H9 (cell line): ENCODE results near the gene BHLHE40. TPM values are rescaled to one million over a fixed set of nuclear protein-coding genes. Genes with fewer than 3 reads are reported as not detected.

ENCODE experiments used
- DNase-seq: peaks from one replicate; pipeline ENCODE4 v3.0.0-alpha.2; 2017
- H2AFZ ChIP-seq: one replicate; pipeline ENCODE4 v1.6.1; 2013; ENCODE audit warnings: mild to moderate bottlenecking, low read length, control low read depth, moderate library complexity
- H2AK5ac ChIP-seq: 2 replicates; pipeline ENCODE4 v1.6.1; 2013; ENCODE audit warnings: low read length, control low read depth, mixed read lengths; ENCODE audit not compliant: insufficient read length
- H2BK120ac ChIP-seq: one replicate; pipeline ENCODE4 v1.6.1; 2013; ENCODE audit warnings: low read depth, mild to moderate bottlenecking, low read length, control low read depth, inconsistent platforms; ENCODE audit not compliant: poor library complexity, severe bottlenecking
- H2BK12ac ChIP-seq: 2 replicates; pipeline ENCODE4 v1.6.1; 2013; ENCODE audit warnings: low read length, control low read depth, mixed read lengths, low read depth; ENCODE audit not compliant: insufficient read length
- H2BK15ac ChIP-seq: 2 replicates; pipeline ENCODE4 v1.6.1; 2013; ENCODE audit warnings: low read depth, low read length, control low read depth
- H2BK20ac ChIP-seq: one replicate; pipeline ENCODE4 v1.6.1; 2013; ENCODE audit warnings: low read depth, mild to moderate bottlenecking, low read length, control low read depth, inconsistent platforms; ENCODE audit not compliant: poor library complexity, severe bottlenecking
- H2BK5ac ChIP-seq: 2 replicates; pipeline ENCODE4 v1.6.1; 2013; ENCODE audit warnings: low read length, control low read depth, mixed read lengths; ENCODE audit not compliant: insufficient read length
- H3K14ac ChIP-seq: 2 replicates; pipeline ENCODE4 v1.6.1; 2013; ENCODE audit warnings: low read length, control low read depth; ENCODE audit not compliant: insufficient read depth
- H3K18ac ChIP-seq: 2 replicates; pipeline ENCODE4 v1.6.1; 2013; ENCODE audit warnings: low read depth, mild to moderate bottlenecking, mixed read lengths, low read length, control low read depth; ENCODE audit not compliant: insufficient read length
- H3K23ac ChIP-seq: 2 replicates; pipeline ENCODE4 v1.6.1; 2013; ENCODE audit warnings: low read length, control low read depth, mixed read lengths, low read depth; ENCODE audit not compliant: insufficient read length
- H3K23me2 ChIP-seq: 2 replicates; pipeline ENCODE4 v1.6.1; 2013; ENCODE audit warnings: low read depth, mild to moderate bottlenecking, mixed read lengths, low read length, control low read depth; ENCODE audit not compliant: insufficient read length, poor library complexity, severe bottlenecking
- H3K27ac ChIP-seq: 2 replicates; pipeline ENCODE4 v1.5.1; 2013; ENCODE audit warnings: low read length, control low read depth, mixed read lengths, low read depth; ENCODE audit not compliant: insufficient read length
- H3K27me3 ChIP-seq: 2 replicates; pipeline ENCODE4 v1.6.1; 2013; ENCODE audit warnings: low read length, control low read depth, inconsistent platforms; ENCODE audit not compliant: insufficient read depth
- H3K4ac ChIP-seq: 2 replicates; pipeline ENCODE4 v1.6.1; 2013; ENCODE audit warnings: low read depth, mild to moderate bottlenecking, control low read depth, inconsistent platforms, low read length, moderate library complexity
- H3K4me1 ChIP-seq: 2 replicates; pipeline ENCODE4 v1.6.1; 2013; ENCODE audit warnings: low read length, control low read depth, inconsistent platforms; ENCODE audit not compliant: insufficient read depth
- H3K4me2 ChIP-seq: 2 replicates; pipeline ENCODE4 v1.6.1; 2013; ENCODE audit warnings: low read length, control low read depth, mixed read lengths; ENCODE audit not compliant: insufficient read length, insufficient read depth
- H3K56ac ChIP-seq: 2 replicates; pipeline ENCODE4 v1.6.1; 2013; ENCODE audit warnings: low read depth, mild to moderate bottlenecking, mixed read lengths, low read length, control low read depth; ENCODE audit not compliant: insufficient read length
- H3K79me1 ChIP-seq: 2 replicates; pipeline ENCODE4 v1.6.1; 2013; ENCODE audit warnings: low read depth, mild to moderate bottlenecking, moderate library complexity, low read length, control low read depth, inconsistent platforms; ENCODE audit not compliant: insufficient read depth, poor library complexity, severe bottlenecking
- H3K79me2 ChIP-seq: 2 replicates; pipeline ENCODE4 v1.6.1; 2013; ENCODE audit warnings: low read length, control low read depth, inconsistent platforms; ENCODE audit not compliant: insufficient read depth
- H3K9ac ChIP-seq: 2 replicates; pipeline ENCODE4 v1.6.1; 2013; ENCODE audit warnings: low read length, control low read depth, mixed read lengths; ENCODE audit not compliant: insufficient read length; ENCODE audit errors: extremely low read depth
- H3K9me3 ChIP-seq: one replicate; pipeline ENCODE4 v1.6.1; 2013; ENCODE audit warnings: low read depth, low read length, inconsistent platforms; ENCODE audit not compliant: control insufficient read depth
- H3T11ph ChIP-seq: one replicate; pipeline ENCODE4 v1.6.1; 2013; ENCODE audit warnings: mild to moderate bottlenecking, low read length, control low read depth, inconsistent platforms
- H4K20me1 ChIP-seq: one replicate; pipeline ENCODE4 v1.6.1; 2013; ENCODE audit not compliant: control insufficient read depth, insufficient read length, insufficient read depth
- H4K5ac ChIP-seq: 2 replicates; pipeline ENCODE4 v1.6.1; 2013; ENCODE audit warnings: low read depth, mild to moderate bottlenecking, mixed read lengths, low read length, control low read depth; ENCODE audit not compliant: insufficient read length
- H4K8ac ChIP-seq: replicated peaks from 2 replicates; pipeline ENCODE4 v1.6.1; 2013; ENCODE audit warnings: low read length, control low read depth, mixed read lengths, low read depth; ENCODE audit not compliant: insufficient read length
- H4K91ac ChIP-seq: 2 replicates; pipeline ENCODE4 v1.6.1; 2013; ENCODE audit warnings: low read depth, mild to moderate bottlenecking, moderate library complexity, mixed read lengths, low read length, control low read depth; ENCODE audit not compliant: insufficient read length
- H3K27ac Mint-ChIP-seq, 3 experiments: 2 replicates in 2 of 3; 3 replicates in 1 of 3; pipeline ENCODE4 v1.8.0; 2020 to 2021; ENCODE audit warnings: mixed read lengths in 3 of 3, mild to moderate bottlenecking in 1 of 3, moderate library complexity in 1 of 3
- H3K27me3 Mint-ChIP-seq: 2 replicates; pipeline ENCODE4 v1.8.0; 2021; ENCODE audit warnings: low read depth, mild to moderate bottlenecking, moderate library complexity, mixed read lengths
- H3K36me3 Mint-ChIP-seq, 3 experiments: 2 replicates in 2 of 3; 3 replicates in 1 of 3; pipeline ENCODE4 v1.8.0; 2020 to 2021; ENCODE audit warnings: low read depth in 3 of 3, mixed read lengths in 3 of 3; ENCODE audit not compliant: insufficient read depth in 1 of 3
- H3K4me1 Mint-ChIP-seq, 2 experiments: 2 replicates each; pipeline ENCODE4 v1.8.0; 2020; ENCODE audit warnings: mixed read lengths in 2 of 2
- H3K4me3 Mint-ChIP-seq, 2 experiments: 2 replicates in 1 of 2; 3 replicates in 1 of 2; pipeline ENCODE4 v1.8.0; 2020 to 2021; ENCODE audit warnings: mild to moderate bottlenecking in 2 of 2, mixed read lengths in 2 of 2, moderate library complexity in 1 of 2
- H3K9me3 Mint-ChIP-seq, 2 experiments: 2 replicates in 1 of 2; 3 replicates in 1 of 2; pipeline ENCODE4 v1.8.0; 2020; ENCODE audit warnings: mild to moderate bottlenecking in 2 of 2, mixed read lengths in 2 of 2, moderate library complexity in 1 of 2
- CTCF ChIP-seq: fragments of 200-600 bp; sonication (generic); conservative IDR thresholded peaks from 3 replicates; pipeline ENCODE4 v1.8.0; 2021; ENCODE audit warnings: antibody characterized with exemption, mild to moderate bottlenecking
- WGBS: extraction: QIAGEN DNeasy Blood & Tissue Kit; methylation state at CpG from one replicate; pipeline ENCODE4 v1.1.7; 2013; ENCODE audit warnings: missing lambda C conversion rate, low lambda C conversion rate, mixed read lengths; ENCODE audit not compliant: insufficient read length; ENCODE audit errors: extremely low coverage; 5-methylcytosine and 5-hydroxymethylcytosine counted together
- total RNA-seq: library from RNA; stranded (reverse); gene quantifications from 2 replicates; pipeline ENCODE4 v1.2.1, GENCODE V29; 2021

The BHLHE40 gene
- total RNA-seq, 1 experiment from 2014 or later = 4.1 TPM

GRCh38 chr3:5029715-5030114, 50.5 kb downstream of the BHLHE40 start:
- Histone ChIP-seq H2BK12ac (no peak overlapping the region), H3K56ac (no peak overlapping the region), H3K9ac (no peak overlapping the region), H3K27ac (no peak overlapping the region), H3K14ac (no peak overlapping the region), H3K79me1 (no peaks in the 10 kb centered on the region), H2BK120ac (no peak overlapping the region), H3K23me2 (no peaks in the 10 kb centered on the region), H3K9me3 (no peaks in the 10 kb centered on the region), H3K23ac (no peak overlapping the region), H2AK5ac (no peak overlapping the region), H3K79me2 (no peaks in the 10 kb centered on the region), H3T11ph (no peak overlapping the region), H4K5ac (no peak overlapping the region), H4K20me1 (no peaks in the 10 kb centered on the region), H2AFZ (no peak overlapping the region), H4K91ac (no peak overlapping the region), H3K18ac (no peak overlapping the region), H4K8ac (no peak overlapping the region), H2BK15ac (no peak overlapping the region), H2BK5ac (no peak overlapping the region), H3K27me3 (no peaks in the 10 kb centered on the region), H3K4me2 (no peak overlapping the region), H3K4ac (no peak overlapping the region), H2BK20ac (no peak overlapping the region), H3K4me1 (no peaks in the 10 kb centered on the region)
- no peak overlapping the region for H3K4me3 Mint-ChIP-seq
- no peaks in the 10 kb centered on the region for H3K9me3 Mint-ChIP-seq
- H3K36me3 Mint-ChIP-seq = peaks cover 0 to 4% (median 2%) of the 10 kb centered on the region in 3 experiments; a peak in 2 of 7 replicates
- WGBS = no CpG with 5 or more reads among the region's 1 CpG
- no peak overlapping the region for H3K27ac Mint-ChIP-seq
- peaks cover 10 to 14% of the 10 kb centered on the region in 2 experiments for H3K4me1 Mint-ChIP-seq
- DNase-seq = no peak
- no peak for TF ChIP-seq CTCF
- peaks cover 8% of the 10 kb centered on the region for H3K27me3 Mint-ChIP-seq
